GM12878 (cell line): Measurements from ENCODE around the gene CPNE9. TPM values are rescaled to one million over a fixed set of nuclear protein-coding genes. Genes with fewer than 3 reads are reported as not detected.

Experiments used
- ATAC-seq: fragments of 200-7000 bp; cut with Tn5 transposase; 3 replicates; pipeline ENCODE4 v1.9.1; 2020; ENCODE audit warnings: mild to moderate bottlenecking, moderate library complexity
- BruUV-seq: library from RNA; stranded (reverse); fragments of 400-500 nt; replicated peaks from 2 replicates; lab custom pipeline; 2021; lab: Mats Ljungman, UMichigan
- CTCF ChIA-PET: fragments of 300-600 bp; sonication (Branson Sonifier 250); formaldehyde crosslinking; extraction: SDS; loops from one replicate; lab custom pipeline; 2021; ENCODE audit warnings: inconsistent platforms; lab: Yijun Ruan, JAX
- POLR2A ChIA-PET: fragments of 350-600 bp; formaldehyde crosslinking; extraction: SDS; loops from one replicate; lab custom pipeline; 2021; ENCODE audit warnings: inconsistent platforms; lab: Charles Lee
- RAD21 ChIA-PET: fragments of 300-600 bp; sonication (Branson Sonifier 250); formaldehyde crosslinking; loops from one replicate; lab custom pipeline; 2023; ENCODE audit warnings: antibody characterized with exemption; ENCODE audit not compliant: unreplicated experiment; lab: Charles Lee
- SMC1A ChIA-PET: fragments of 300-600 bp; sonication (Branson Sonifier 250); formaldehyde crosslinking; loops from one replicate; lab custom pipeline; 2023; ENCODE audit not compliant: unreplicated experiment, uncharacterized antibody; lab: Charles Lee
- DNase-seq: peaks from one replicate; pipeline ENCODE4 v3.0.0-alpha.2; 2011; ENCODE audit warnings: low read depth, low spot score
- FAIRE-seq: peaks from 3 replicates; lab custom pipeline; 2011; peaks lifted over from hg19 to GRCh38; lab: Jason Lieb, UNC
- H2AFZ ChIP-seq: 2 replicates; pipeline ENCODE4 v1.6.0; 2011; ENCODE audit warnings: low read depth, low read length, control low read depth; ENCODE audit not compliant: control insufficient read depth
- H3K27ac ChIP-seq: 2 replicates; pipeline ENCODE4 v1.5.1; 2011; ENCODE audit warnings: control low read depth; ENCODE audit not compliant: control insufficient read depth, insufficient read depth
- H3K27me3 ChIP-seq, 2 experiments: replicated peaks in 1 of 2; 2 replicates each; pipeline versions ENCODE4 v1.6.0 to v1.6.1; 2011; ENCODE audit warnings: low read length in 1 of 2; ENCODE audit not compliant: control insufficient read depth in 2 of 2, insufficient read depth in 2 of 2
- H3K36me3 ChIP-seq, 2 experiments: 2 replicates each; pipeline ENCODE4 v1.5.1; 2011; ENCODE audit warnings: low read length in 1 of 2; ENCODE audit not compliant: control insufficient read depth in 2 of 2, insufficient read depth in 2 of 2
- H3K4me1 ChIP-seq: 2 replicates; pipeline ENCODE4 v1.6.1; 2011; ENCODE audit warnings: mild to moderate bottlenecking, low read length, moderate library complexity, mixed read lengths; ENCODE audit not compliant: control insufficient read depth, insufficient read depth
- H3K4me2 ChIP-seq: 2 replicates; pipeline ENCODE4 v1.6.0; 2011; ENCODE audit warnings: control low read depth; ENCODE audit not compliant: control insufficient read depth, insufficient read depth
- H3K4me3 ChIP-seq: fragments of 200-600 bp; sonication (generic); 2 replicates; pipeline ENCODE4 v1.5.1; 2016
- H3K79me2 ChIP-seq: 2 replicates; pipeline ENCODE4 v1.6.0; 2011; ENCODE audit warnings: low read length; ENCODE audit not compliant: control insufficient read depth, insufficient read depth
- H3K9ac ChIP-seq: 2 replicates; pipeline ENCODE4 v1.8.0; 2011; ENCODE audit warnings: low read length, control low read depth, mixed read lengths; ENCODE audit not compliant: control insufficient read depth, insufficient read depth
- H3K9me3 ChIP-seq: replicated peaks from 3 replicates; pipeline ENCODE4 v1.5.1; 2011; ENCODE audit warnings: mild to moderate bottlenecking, low read length; ENCODE audit not compliant: control insufficient read depth, insufficient read depth
- H4K20me1 ChIP-seq: 2 replicates; pipeline ENCODE4 v1.6.0; 2011; ENCODE audit not compliant: control insufficient read depth, insufficient read depth
- BCL11A ChIP-seq: IDR thresholded peaks from 2 replicates; pipeline ENCODE4 v1.6.1; 2011; ENCODE audit warnings: low read depth, low read length
- CBX5 ChIP-seq: sonication (generic); IDR thresholded peaks from 2 replicates; pipeline ENCODE4 v1.6.1; 2016; ENCODE audit warnings: low read depth, moderate library complexity, mild to moderate bottlenecking, inconsistent platforms
- CHD1 ChIP-seq: IDR thresholded peaks from 2 replicates; pipeline ENCODE4 v1.6.1; 2012; ENCODE audit warnings: low read depth, low read length, improper control_type of control experiment
- CHD4 ChIP-seq: fragments of 200-600 bp; sonication (generic); IDR thresholded peaks from 2 replicates; pipeline ENCODE4 v1.6.1; 2016; ENCODE audit warnings: mild to moderate bottlenecking
- ETV6 ChIP-seq, 2 experiments: fragments of 450-650 bp in 1 of 2; IDR thresholded peaks in 1 of 2; conservative IDR thresholded peaks in 1 of 2; 2 replicates each; pipeline ENCODE4 v1.6.1; 2014; ENCODE audit warnings: antibody characterized with exemption in 1 of 2, borderline replicate concordance in 1 of 2, low read depth in 1 of 2, mild to moderate bottlenecking in 1 of 2, moderate library complexity in 1 of 2
- EZH2 ChIP-seq: IDR thresholded peaks from 2 replicates; pipeline ENCODE4 v1.6.1; 2012; ENCODE audit warnings: low read depth, mild to moderate bottlenecking, control low read depth, inconsistent platforms, low read length, borderline replicate concordance; ENCODE audit not compliant: control insufficient read depth
- FOXK2 ChIP-seq: fragments of 450-650 bp; IDR thresholded peaks from 2 replicates; pipeline ENCODE4 v1.6.1; 2017; ENCODE audit warnings: mild to moderate bottlenecking, moderate library complexity
- FOXM1 ChIP-seq: IDR thresholded peaks from 2 replicates; pipeline ENCODE4 v1.6.1; 2012; ENCODE audit warnings: low read depth, mild to moderate bottlenecking, inconsistent platforms, low read length, moderate library complexity
- NFYB ChIP-seq: IDR thresholded peaks from 2 replicates; pipeline ENCODE4 v1.6.1; 2011; ENCODE audit warnings: low read depth, mild to moderate bottlenecking, low read length, improper control_type of control experiment, moderate library complexity; ENCODE audit not compliant: insufficient read depth
- NR2C2 ChIP-seq: IDR thresholded peaks from 2 replicates; pipeline ENCODE4 v1.6.1; 2011; ENCODE audit warnings: borderline replicate concordance, low read depth; ENCODE audit not compliant: control insufficient read depth, insufficient read length
- RAD51 ChIP-seq: fragments of 450-650 bp; IDR thresholded peaks from 2 replicates; pipeline ENCODE4 v1.6.1; 2016; ENCODE audit warnings: moderate library complexity, mild to moderate bottlenecking, inconsistent platforms
- RB1 ChIP-seq: fragments of 450-650 bp; formaldehyde crosslinking; IDR thresholded peaks from 2 replicates; pipeline ENCODE4 v1.6.1; 2017; ENCODE audit warnings: mild to moderate bottlenecking, borderline replicate concordance
- SREBF2 ChIP-seq: IDR thresholded peaks from 2 replicates; pipeline ENCODE4 v1.6.1; 2012; ENCODE audit warnings: mild to moderate bottlenecking, low read length
- ZNF24 ChIP-seq: fragments of 450-650 bp; IDR thresholded peaks from 2 replicates; pipeline ENCODE4 v1.6.1; 2017; ENCODE audit warnings: antibody characterized with exemption, mild to moderate bottlenecking
- ZSCAN29 ChIP-seq: fragments of 450-650 bp; IDR thresholded peaks from 2 replicates; pipeline ENCODE4 v1.6.1; 2017; ENCODE audit warnings: mild to moderate bottlenecking, moderate library complexity
- WGBS: methylation state at CpG from one replicate; pipeline ENCODE4 v1.1.6; 2016; ENCODE audit warnings: low lambda C conversion rate; ENCODE audit not compliant: insufficient replicate concordance, insufficient coverage; ENCODE audit errors: missing lambda C conversion rate; 5-methylcytosine and 5-hydroxymethylcytosine counted together
- in situ Hi-C: fragments of 300-500 bp; cut with MboI; formaldehyde crosslinking; loops from 9 replicates; pipeline ENCODE4 v1.14.3; 2018; ENCODE audit warnings: mixed read lengths
- intact Hi-C: fragments of 100-400 bp; cut with micrococcal nuclease; formaldehyde crosslinking; loops from one replicate; pipeline ENCODE4 v1.14.2; 2022; ENCODE audit not compliant: unreplicated experiment
- polyA plus RNA-seq, 11 experiments: library from polyadenylated mRNA; depleted of rRNA in 4 of 11; unstranded in 6 of 11; stranded (reverse) in 5 of 11; fragments of >200 nt; fragmentation: Nextera tagmentation in 4 of 11; fragmentation: Illumina TruSeq in 1 of 11; extraction: Ambion mirVana in 4 of 11; extraction: Trizol in 1 of 11; gene quantifications; 1 replicate in 1 of 11; 2 replicates in 10 of 11; pipeline versions ENCODE4 v1.2.1 to v1.2.3, GENCODE V29; 2011 to 2016; ENCODE audit warnings: inconsistent platforms in 2 of 11, missing spikeins in 2 of 11, low read depth in 1 of 11
- total RNA-seq, 4 experiments: library from RNA; depleted of rRNA in 3 of 4; stranded (reverse); fragments of >200 nt in 3 of 4; fragmentation: Illumina TruSeq in 1 of 4; extraction: Trizol in 1 of 4; gene quantifications; 2 replicates each; pipeline versions ENCODE4 v1.2.1 to v1.2.3, GENCODE V29; 2013 to 2021
- TF ChIP-seq, protein P1 (sequence below): fragments of 450-650 bp; IDR thresholded peaks from 2 replicates; pipeline ENCODE4 v1.6.1; 2017; ENCODE audit warnings: mild to moderate bottlenecking
- TF ChIP-seq, protein P2 (sequence below): fragments of 450-650 bp; conservative IDR thresholded peaks from 2 replicates; pipeline ENCODE4 v1.6.1; 2017; ENCODE audit warnings: mild to moderate bottlenecking, moderate library complexity
- TF ChIP-seq, protein P3 (sequence below): fragments of 450-650 bp; IDR thresholded peaks from 2 replicates; pipeline ENCODE4 v1.6.1; 2016; ENCODE audit warnings: mild to moderate bottlenecking

Gene CPNE9
- total and polyA plus RNA-seq, 10 of the 15 experiments (the other 5 are each of a cell fraction or from before 2014, with no cell fraction given) = 0.02 to 0.12 (median 0.05) TPM; not detected in 7

DNA sequence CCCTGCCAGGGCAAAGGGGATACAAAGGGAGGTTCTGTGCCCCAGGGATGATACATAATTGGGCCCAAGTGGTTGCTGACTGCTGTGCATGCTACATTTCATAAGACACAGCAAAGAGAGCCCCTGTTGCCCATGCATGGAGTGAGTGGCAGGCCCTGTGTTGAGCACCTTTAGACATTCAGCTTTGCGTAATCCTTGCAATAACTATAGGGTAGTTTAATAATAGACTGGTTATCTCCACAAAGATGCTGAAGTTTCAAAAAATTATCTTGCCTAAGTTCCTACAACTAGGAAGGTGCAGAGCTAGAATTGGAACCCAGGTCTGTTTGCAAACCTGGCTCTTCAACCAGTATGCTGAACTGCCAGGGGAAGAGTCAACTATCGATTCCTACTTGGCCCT lies 44.4 kb downstream of the CPNE9 start:
- Histone ChIP-seq H3K4me3 (no peak overlapping the region), H3K27me3 (no peaks in the 10 kb centered on the region), H2AFZ (no peak overlapping the region), H3K79me2 (peaks cover 15% of the 10 kb centered on the region), H3K36me3 (peaks cover 21 to 27% of the 10 kb centered on the region in 2 experiments), H3K9me3 (no peaks in the 10 kb centered on the region), H4K20me1 (no peaks in the 10 kb centered on the region), H3K9ac (no peak overlapping the region), H3K4me1 (peaks cover 21% of the 10 kb centered on the region), H3K27ac (no peak overlapping the region), H3K4me2 (no peak overlapping the region)
- no peak for FAIRE-seq
- in situ Hi-C loops = no loop called here
- POLR2A ChIA-PET = no interaction called here
- no peak for DNase-seq
- 100% methylated on average over 2 of the region's 2 CpGs for WGBS
- SMC1A ChIA-PET = interaction anchor here (2.6 kb wide), 1 partner anchor 16 kb away, joined by 16 read pairs; the partner anchor contains the start of gene BRPF1
- no TSS peak for BruUV-seq
- RAD21 ChIA-PET = no interaction called here
- intact Hi-C loops = no loop called here
- TF ChIP-seq NFYB (no peak), FOXK2 (no peak), CBX5 (no peak), BCL11A (no peak), RAD51 (no peak), ZNF24 (no peak), ZSCAN29 (no peak), NR2C2 (no peak), FOXM1 (no peak), CHD1 (no peak), CHD4 (no peak), RB1 (no peak), SREBF2 (no peak), EZH2 (no peak), ETV6 (conservative IDR thresholded peaks at IDR 0.05 in 1 of 2, IDR thresholded peaks at IDR 0.05 in 1 of 2; ENCODE audit: borderline replicate concordance in 1 of 2, low read depth in 1 of 2) (no peak)
- TF ChIP-seq, protein P1, sequence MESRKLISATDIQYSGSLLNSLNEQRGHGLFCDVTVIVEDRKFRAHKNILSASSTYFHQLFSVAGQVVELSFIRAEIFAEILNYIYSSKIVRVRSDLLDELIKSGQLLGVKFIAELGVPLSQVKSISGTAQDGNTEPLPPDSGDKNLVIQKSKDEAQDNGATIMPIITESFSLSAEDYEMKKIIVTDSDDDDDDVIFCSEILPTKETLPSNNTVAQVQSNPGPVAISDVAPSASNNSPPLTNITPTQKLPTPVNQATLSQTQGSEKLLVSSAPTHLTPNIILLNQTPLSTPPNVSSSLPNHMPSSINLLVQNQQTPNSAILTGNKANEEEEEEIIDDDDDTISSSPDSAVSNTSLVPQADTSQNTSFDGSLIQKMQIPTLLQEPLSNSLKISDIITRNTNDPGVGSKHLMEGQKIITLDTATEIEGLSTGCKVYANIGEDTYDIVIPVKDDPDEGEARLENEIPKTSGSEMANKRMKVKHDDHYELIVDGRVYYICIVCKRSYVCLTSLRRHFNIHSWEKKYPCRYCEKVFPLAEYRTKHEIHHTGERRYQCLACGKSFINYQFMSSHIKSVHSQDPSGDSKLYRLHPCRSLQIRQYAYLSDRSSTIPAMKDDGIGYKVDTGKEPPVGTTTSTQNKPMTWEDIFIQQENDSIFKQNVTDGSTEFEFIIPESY = no peak
- TF ChIP-seq, protein P2, sequence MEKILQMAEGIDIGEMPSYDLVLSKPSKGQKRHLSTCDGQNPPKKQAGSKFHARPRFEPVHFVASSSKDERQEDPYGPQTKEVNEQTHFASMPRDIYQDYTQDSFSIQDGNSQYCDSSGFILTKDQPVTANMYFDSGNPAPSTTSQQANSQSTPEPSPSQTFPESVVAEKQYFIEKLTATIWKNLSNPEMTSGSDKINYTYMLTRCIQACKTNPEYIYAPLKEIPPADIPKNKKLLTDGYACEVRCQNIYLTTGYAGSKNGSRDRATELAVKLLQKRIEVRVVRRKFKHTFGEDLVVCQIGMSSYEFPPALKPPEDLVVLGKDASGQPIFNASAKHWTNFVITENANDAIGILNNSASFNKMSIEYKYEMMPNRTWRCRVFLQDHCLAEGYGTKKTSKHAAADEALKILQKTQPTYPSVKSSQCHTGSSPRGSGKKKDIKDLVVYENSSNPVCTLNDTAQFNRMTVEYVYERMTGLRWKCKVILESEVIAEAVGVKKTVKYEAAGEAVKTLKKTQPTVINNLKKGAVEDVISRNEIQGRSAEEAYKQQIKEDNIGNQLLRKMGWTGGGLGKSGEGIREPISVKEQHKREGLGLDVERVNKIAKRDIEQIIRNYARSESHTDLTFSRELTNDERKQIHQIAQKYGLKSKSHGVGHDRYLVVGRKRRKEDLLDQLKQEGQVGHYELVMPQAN = no peak
- TF ChIP-seq, protein P3, sequence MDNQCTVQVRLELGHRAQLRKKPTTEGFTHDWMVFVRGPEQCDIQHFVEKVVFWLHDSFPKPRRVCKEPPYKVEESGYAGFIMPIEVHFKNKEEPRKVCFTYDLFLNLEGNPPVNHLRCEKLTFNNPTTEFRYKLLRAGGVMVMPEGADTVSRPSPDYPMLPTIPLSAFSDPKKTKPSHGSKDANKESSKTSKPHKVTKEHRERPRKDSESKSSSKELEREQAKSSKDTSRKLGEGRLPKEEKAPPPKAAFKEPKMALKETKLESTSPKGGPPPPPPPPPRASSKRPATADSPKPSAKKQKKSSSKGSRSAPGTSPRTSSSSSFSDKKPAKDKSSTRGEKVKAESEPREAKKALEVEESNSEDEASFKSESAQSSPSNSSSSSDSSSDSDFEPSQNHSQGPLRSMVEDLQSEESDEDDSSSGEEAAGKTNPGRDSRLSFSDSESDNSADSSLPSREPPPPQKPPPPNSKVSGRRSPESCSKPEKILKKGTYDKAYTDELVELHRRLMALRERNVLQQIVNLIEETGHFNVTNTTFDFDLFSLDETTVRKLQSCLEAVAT = no peak
- CTCF ChIA-PET = interaction anchor here (3.2 kb wide), 1 partner anchor 15 kb away, joined by 24 read pairs; the partner anchor contains the start of gene BRPF1
- no peak for ATAC-seq
